SJCRH30 (cell line): ENCODE data around the gene PAPOLB. TPM values are rescaled to one million over a fixed set of nuclear protein-coding genes. Genes with fewer than 3 reads are reported as not detected.

ENCODE experiments used
- DNase-seq, 2 experiments: peaks; one replicate each; pipeline ENCODE4 v3.0.0-alpha.2; 2015 to 2020
- H3K27ac ChIP-seq: fragments of 250-450 bp; sonication (Bioruptor Pico); 2 replicates; pipeline ENCODE4 v1.5.1; 2020; ENCODE audit warnings: mild to moderate bottlenecking, moderate library complexity
- H3K27me3 ChIP-seq: fragments of 250-450 bp; sonication (Bioruptor Pico); 2 replicates; pipeline ENCODE4 v1.5.1; 2020; ENCODE audit warnings: mild to moderate bottlenecking, moderate library complexity
- H3K36me3 ChIP-seq: fragments of 250-450 bp; sonication (Bioruptor Pico); 2 replicates; pipeline ENCODE4 v1.5.1; 2020; ENCODE audit warnings: mild to moderate bottlenecking, moderate library complexity
- H3K4me1 ChIP-seq: fragments of 250-450 bp; sonication (Bioruptor Pico); 2 replicates; pipeline ENCODE4 v1.5.1; 2020; ENCODE audit warnings: mild to moderate bottlenecking, moderate library complexity
- H3K4me3 ChIP-seq: fragments of 250-450 bp; sonication (Bioruptor Pico); 2 replicates; pipeline ENCODE4 v1.5.1; 2020; ENCODE audit warnings: mild to moderate bottlenecking, moderate library complexity
- H3K9me3 ChIP-seq: fragments of 250-450 bp; sonication (Bioruptor Pico); replicated peaks from 2 replicates; pipeline ENCODE4 v1.5.1; 2020; ENCODE audit warnings: mild to moderate bottlenecking, moderate library complexity
- total RNA-seq: library from RNA; depleted of rRNA; stranded (reverse); fragments of >200 nt; shearing (Covaris generic); gene quantifications from 2 replicates; pipeline ENCODE4 v1.2.3, GENCODE V29; 2014

Gene PAPOLB
- total RNA-seq, 1 experiment from 2014 or later = not detected

DNA sequence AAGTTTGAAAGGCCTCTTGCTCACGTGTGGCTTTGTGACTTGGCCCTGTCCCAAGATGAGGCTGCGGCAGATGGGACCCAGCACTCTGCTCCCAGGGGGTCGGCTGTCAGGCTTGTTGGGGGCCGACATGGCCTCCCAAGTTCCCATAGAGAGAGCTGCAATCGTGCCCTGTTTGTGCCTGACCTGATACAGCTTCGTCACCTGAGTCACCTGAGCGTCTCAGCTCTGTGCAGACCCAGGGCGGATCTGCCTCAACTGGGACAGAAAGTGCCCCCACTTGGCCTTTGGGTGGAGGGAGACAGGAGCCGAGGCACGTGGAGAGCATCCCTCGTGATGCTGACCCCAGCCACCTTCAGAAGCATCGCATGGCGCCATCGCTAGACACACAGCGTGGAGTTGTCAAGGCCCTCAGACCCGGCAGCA lies 21.7 kb downstream of the PAPOLB start:
- Histone ChIP-seq H3K27ac (no peak overlapping the region), H3K36me3 (no peaks in the 10 kb centered on the region), H3K4me1 (no peaks in the 10 kb centered on the region), H3K27me3 (peaks cover 7% of the 10 kb centered on the region; the same call in 1 of the 2 replicates), H3K4me3 (no peak overlapping the region), H3K9me3 (no peaks in the 10 kb centered on the region)
- no peak for DNase-seq

DNA sequence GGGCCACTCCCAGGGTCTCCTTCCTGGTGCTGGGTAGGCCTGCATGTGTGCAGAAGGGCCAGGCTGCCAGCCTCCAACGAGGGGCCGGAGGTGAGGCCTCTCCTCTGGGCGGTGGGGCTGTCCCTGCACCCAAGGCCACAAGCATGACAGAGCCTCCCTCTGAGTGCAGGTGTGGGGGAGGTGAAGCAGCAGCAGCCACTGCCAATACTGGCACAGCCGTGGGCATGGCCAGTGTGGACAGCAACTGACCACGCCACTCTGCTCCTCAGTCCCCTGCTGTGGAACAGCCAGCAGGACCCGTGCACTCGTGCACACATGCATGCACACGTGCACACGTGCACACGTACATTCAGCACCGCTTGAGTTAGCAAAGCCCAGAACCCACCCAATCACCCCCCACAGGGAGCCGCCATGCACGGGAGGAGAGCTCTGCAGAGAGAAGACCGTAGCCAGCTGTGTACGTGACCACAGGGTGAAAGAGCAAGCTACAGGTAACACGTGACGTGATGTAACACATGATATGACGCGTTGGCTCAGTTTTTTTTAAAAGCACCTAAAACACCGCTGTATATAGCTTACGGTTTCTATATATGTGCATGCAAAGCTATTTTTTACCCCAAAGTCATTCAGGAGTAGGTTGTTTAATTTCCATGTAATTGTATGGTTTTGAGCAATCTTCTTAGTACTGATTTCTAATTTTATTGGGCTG lies 23.1 kb downstream of the PAPOLB start:
- no peak overlapping the region for H3K4me3 ChIP-seq
- H3K36me3 ChIP-seq = no peaks in the 10 kb centered on the region
- no peak overlapping the region for H3K27ac ChIP-seq
- H3K9me3 ChIP-seq = no peaks in the 10 kb centered on the region
- DNase-seq = no peak
- H3K27me3 ChIP-seq = peaks cover 7% of the 10 kb centered on the region; the same call in 1 of the 2 replicates
- no peaks in the 10 kb centered on the region for H3K4me1 ChIP-seq

DNA sequence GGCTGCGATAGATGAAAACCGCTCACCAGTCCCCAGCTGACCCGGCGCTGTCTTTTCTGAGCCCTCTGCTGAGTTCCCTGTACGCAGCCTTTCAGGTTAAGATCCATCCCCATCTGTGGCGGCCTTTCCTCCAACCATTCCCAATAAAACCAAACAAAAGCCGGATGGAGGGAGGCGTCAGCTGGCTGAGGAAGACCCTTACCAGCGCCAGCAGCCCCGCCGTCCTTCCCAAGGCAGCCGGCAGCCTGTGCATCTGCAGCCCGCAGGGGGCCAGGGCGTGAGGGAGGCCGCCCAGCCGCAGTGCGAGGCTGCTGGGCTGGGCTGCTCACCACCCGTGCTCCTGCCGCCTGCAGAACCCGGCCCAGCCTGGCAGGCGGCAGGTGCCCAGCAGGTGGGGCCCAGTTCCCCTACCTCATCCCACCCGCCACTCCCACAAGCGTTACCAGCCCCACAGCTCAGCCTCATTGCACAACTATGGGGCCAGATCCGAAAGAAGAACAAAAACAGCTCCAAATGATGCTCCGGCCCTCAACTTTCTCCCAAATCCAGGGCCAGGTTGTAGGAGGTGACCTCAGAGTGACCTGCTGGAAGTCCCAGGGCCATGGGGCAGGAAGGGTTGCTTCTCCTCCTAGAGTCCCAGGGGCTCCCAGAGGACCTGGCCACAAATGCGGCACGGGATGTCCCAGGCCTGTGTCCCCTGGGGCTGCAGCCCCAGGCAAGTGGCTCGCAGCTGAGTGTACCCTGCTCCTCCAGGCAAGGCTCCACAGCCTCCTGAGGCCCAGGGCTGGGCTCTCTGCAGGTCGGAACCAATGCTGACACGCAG lies 23.8 kb downstream of the PAPOLB start:
- H3K36me3 ChIP-seq = no peaks in the 10 kb centered on the region
- H3K4me1 ChIP-seq = no peaks in the 10 kb centered on the region
- H3K4me3 ChIP-seq = no peak overlapping the region
- H3K27ac ChIP-seq = no peak overlapping the region
- no peak for DNase-seq
- H3K27me3 ChIP-seq = peaks cover 7% of the 10 kb centered on the region; the same call in 1 of the 2 replicates
- H3K9me3 ChIP-seq = no peaks in the 10 kb centered on the region

DNA sequence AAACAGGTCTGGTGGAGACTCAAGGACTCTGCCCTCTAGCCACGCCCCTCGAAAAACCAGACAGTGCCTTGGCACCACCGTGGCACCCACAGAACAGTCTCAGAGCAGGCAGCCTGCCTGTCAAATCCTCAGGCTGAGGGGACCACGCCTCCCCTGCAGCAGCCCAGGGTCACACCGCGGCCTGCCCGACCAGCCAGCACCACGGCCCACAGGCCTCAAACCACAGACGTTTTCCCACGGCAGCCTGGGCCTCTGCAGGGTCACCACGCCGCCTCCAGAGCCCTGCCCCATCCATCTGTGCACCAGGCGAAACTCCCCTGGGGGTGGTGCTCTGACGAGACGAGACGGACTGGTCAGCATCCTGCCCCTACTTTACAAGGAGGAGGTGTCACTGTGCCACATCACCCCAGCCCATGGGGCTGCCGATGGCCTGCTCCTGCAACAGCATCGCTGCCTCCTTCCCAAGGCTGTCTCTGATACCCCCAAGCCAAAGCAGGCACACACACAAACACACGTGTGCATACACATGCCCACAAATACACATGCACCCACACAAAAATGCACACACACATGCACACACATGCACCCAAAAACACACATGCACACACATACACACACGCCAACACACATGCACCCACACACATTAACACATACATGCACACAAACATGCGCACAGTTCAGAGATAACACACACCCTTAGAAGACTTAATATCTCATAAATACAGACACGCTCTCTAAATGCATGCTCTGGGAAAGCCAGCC lies 24.6 kb downstream of the PAPOLB start:
- Histone ChIP-seq H3K4me3 (no peak overlapping the region), H3K27ac (no peak overlapping the region), H3K9me3 (no peaks in the 10 kb centered on the region), H3K36me3 (no peaks in the 10 kb centered on the region), H3K27me3 (peaks cover 9% of the 10 kb centered on the region; the same call in 1 of the 2 replicates), H3K4me1 (no peaks in the 10 kb centered on the region)
- DNase-seq = no peak

DNA sequence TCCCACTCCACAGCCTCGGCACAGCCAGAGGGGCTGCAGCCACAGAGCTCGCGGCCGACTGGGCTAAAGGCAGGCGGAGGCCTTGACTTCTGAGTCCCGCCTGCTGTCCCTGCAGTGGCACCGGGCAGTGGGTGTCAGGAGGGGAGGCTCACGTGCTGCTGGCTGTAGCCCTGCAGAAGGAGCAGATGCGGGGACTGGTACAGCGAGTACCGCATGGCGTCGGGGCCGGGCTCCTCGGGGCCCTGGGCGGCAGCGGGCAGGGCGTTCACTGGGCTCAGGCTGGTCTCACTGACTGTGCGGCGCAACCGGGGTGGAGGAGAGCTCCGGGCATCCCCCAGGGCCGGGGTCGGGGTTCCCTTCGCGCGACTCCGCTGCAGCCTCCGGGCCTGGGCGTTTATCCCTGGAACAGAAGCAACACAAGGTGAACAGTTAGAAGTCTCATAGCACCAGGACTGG lies 25.6 kb downstream of the PAPOLB start:
- peaks cover 14% of the 10 kb centered on the region; the same call in 1 of the 2 replicates for H3K27me3 ChIP-seq
- H3K36me3 ChIP-seq = no peaks in the 10 kb centered on the region
- no peak for DNase-seq
- H3K4me1 ChIP-seq = no peaks in the 10 kb centered on the region
- H3K9me3 ChIP-seq = no peaks in the 10 kb centered on the region
- H3K27ac ChIP-seq = no peak overlapping the region
- no peak overlapping the region for H3K4me3 ChIP-seq

DNA sequence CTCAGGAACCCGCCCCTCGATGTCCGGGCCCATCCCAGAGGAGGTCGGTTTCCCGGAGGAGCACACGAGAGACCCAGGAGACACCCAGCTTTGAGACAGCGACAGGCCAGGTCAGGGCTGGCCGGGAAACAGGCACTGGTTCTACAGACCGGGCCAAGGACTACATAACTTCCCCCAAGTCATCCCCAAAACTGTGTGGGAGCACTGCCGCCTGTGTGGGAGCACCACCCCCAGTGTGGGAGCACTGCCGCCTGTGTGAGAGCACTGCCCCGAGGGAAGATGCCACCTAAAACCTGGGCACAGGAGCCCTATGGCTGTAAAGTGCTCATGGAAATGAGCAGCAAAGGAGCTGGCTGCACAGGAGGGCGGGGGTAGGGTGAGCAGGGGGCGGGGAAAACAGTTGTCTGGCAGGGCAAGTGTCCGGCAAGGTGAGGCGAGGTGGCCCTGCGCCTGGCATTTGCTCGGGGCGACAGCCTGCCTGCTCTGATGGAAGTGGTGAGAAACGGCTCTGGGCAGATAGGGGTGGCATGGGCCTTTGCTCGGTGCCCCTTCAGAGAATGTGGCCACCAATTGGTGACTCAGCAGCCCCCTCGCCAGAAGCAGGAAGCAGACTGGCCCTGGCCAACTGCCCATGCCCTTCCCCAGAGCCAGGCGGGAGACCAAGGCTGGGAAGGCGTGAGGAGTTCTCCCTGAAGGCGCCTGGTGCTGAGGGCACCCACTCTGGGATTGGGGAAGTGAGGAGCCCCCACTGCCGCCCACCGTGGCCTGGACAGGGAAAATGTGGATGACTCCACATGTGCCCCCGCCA lies 26.2 kb downstream of the PAPOLB start:
- Histone ChIP-seq H3K4me3 (no peak overlapping the region), H3K27me3 (peaks cover 14% of the 10 kb centered on the region; the same call in 1 of the 2 replicates), H3K9me3 (no peaks in the 10 kb centered on the region), H3K36me3 (no peaks in the 10 kb centered on the region), H3K27ac (no peak overlapping the region), H3K4me1 (no peaks in the 10 kb centered on the region)
- no peak for DNase-seq

DNA sequence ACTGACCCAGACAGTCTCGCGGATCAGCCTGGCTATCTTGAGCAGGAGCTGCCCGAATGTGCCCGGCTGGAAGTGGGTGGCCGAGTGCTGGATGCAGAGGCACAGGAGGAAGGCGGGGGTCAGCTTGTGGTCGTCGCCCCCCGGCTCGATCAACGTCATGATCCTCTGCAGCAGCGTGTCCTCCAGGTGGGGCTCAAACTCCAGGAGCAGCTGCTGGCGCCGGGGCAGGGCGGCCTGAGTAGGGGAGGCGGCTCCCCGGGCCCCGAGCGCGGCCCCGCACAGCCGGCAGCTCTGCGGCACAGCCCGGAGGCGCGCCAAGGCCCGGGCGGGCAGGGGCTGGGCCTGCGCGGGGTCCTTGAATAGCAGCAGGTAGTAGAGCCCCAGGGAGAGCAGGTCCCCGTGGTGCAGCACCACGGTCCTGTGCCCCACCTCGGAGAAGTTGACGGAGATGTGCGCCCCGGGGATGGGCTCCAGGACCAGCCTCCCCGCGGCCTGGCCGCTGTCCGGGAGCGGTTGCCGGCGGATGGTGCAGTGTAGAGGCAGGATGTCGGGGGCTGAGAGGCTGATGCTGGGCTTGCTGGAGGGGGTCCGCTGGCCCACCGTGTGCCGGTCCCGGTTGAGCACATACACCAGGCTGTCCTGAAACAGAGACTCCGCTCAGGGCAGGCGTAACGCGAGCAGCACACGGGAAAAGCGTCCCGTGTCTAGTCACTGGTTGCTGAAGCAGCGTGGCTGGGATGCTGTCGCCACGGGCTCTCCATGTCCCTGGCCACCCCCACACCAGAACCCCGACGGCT lies 27.0 kb downstream of the PAPOLB start:
- Histone ChIP-seq H3K4me1 (no peaks in the 10 kb centered on the region), H3K27me3 (peaks cover 14% of the 10 kb centered on the region; the same call in 1 of the 2 replicates), H3K4me3 (no peak overlapping the region), H3K36me3 (no peaks in the 10 kb centered on the region), H3K27ac (no peak overlapping the region), H3K9me3 (no peaks in the 10 kb centered on the region)
- no peak for DNase-seq

DNA sequence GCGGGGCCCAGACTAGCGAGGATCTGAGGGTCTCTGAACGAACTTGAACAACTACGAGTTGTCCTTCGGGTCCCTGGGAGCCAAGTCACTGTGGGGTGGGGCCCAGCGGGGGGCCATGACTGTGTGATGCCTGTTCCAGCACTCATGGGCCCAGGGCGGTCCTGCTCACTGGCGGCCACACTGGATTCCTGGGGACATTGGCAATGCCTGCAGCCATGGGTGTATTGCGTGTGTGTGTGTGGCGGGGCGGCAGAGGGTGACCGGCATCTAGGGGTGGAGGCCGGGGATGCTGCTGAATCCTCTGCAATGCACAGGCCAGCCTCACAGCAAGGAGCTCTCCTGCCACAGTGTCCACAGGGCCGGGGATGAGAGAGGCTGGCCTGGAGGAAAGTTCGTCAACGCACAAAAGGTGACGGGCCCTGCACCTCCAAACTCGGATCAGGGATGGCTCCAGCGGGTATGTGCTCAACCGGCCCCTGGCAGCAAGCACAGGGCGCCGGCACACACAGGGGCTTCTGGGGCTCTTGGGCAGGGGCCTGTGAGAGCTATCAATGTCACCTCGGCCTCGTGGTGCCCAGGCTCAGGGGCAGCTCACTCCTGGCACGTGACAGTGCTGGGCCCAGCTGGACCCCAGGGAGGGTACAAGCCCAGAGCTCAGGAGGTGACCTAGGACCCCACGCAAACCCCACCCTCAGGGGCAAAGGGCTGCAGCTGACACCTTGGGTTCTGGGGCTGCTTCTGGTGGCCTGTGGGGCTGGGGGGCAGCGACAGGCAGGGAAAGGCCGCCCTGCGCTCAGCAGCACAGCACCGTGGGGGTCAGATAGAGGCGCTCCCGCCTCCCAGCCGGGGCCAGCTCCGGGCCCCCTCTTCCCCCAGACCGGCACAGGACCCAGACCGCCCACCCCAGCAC lies 27.9 kb downstream of the PAPOLB start:
- no peak for DNase-seq
- no peak overlapping the region for H3K4me3 ChIP-seq
- H3K27me3 ChIP-seq = peaks cover 14% of the 10 kb centered on the region; the same call in 1 of the 2 replicates
- no peak overlapping the region for H3K27ac ChIP-seq
- H3K9me3 ChIP-seq = no peaks in the 10 kb centered on the region
- no peaks in the 10 kb centered on the region for H3K4me1 ChIP-seq
- H3K36me3 ChIP-seq = no peaks in the 10 kb centered on the region

DNA sequence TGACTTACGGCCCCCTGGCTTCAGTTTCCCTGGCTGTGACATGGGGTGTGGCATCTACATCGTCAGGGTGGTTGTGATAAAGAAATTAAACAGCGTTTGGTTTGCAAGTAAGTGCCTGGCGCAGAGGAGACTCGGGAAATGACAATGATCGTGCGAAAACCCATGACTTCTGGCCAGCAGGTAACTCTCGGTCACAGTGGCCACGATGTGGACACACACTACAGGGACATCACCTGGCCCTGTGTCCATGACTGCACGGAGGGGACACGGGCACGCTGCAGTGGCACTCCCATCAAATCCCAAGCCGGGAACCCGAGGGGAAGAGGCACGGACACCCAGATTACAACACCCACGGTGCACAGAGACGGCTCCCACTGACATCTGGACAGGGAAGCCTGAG lies 28.7 kb downstream of the PAPOLB start:
- H3K27me3 ChIP-seq = peaks cover 14% of the 10 kb centered on the region; the same call in 1 of the 2 replicates
- no peak for DNase-seq
- no peak overlapping the region for H3K4me3 ChIP-seq
- H3K4me1 ChIP-seq = no peaks in the 10 kb centered on the region
- no peak overlapping the region for H3K27ac ChIP-seq
- no peaks in the 10 kb centered on the region for H3K9me3 ChIP-seq
- no peaks in the 10 kb centered on the region for H3K36me3 ChIP-seq

DNA sequence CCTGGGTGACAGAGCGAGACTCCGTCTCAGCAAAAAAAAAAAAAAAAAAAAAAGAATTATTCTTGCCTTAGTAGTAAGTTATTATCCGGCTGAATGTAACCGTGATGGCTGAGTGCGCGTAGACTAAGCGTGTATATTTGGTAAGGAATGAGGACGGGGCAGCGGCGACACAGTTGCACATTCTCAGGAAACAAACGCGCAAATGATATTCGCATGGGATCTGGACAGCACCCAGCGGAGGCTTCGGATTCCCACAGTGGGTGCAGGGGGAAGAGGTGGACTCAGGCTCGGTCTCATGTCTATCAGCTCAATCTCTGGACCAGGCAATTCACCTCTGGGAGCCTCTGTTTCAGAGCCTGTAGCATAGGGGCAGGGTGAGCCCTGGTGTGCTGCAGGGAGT lies 29.1 kb downstream of the PAPOLB start:
- Histone ChIP-seq H3K27me3 (peaks cover 13% of the 10 kb centered on the region; the same call in 1 of the 2 replicates), H3K4me3 (no peak overlapping the region), H3K27ac (no peak overlapping the region), H3K36me3 (no peaks in the 10 kb centered on the region), H3K9me3 (no peaks in the 10 kb centered on the region), H3K4me1 (no peaks in the 10 kb centered on the region)
- DNase-seq = no peak

DNA sequence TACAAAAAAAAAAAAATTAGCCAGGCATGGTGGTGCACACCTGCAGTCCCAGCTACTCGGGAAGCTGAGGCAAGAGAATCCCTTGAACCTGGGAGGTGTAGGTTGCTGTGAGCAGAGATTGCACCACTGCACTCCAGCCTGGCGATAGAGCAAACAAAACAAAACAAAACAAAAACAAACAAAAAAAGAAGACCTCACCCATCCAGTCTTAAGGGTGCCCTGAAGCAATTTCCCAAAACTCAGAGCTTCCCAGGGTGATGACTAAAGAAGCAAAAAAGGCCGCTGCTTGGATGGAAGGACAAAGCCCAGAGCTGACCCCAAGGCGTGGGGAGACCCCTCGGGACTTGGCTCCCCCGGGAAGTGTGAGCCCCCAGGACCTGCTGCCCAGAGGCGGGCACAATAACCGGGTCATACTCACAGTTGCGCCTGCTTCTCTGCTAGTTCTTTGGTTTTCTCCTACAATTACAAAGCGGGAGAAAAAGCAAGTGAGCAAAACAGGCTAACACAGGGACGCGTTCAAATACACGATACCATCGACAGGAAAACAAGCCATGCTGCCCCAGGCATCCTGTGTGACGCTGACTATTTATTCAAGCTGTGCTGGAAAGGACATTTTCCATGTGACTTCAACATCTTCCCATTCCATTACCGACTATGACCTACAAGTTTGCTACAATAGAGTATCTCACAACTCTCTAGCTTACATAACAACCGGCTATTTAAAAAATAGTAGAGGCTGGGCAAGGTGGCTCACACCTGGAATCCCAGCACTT lies 29.9 kb downstream of the PAPOLB start:
- Histone ChIP-seq H3K9me3 (no peaks in the 10 kb centered on the region), H3K27ac (no peak overlapping the region), H3K4me1 (no peaks in the 10 kb centered on the region), H3K27me3 (peaks cover 7% of the 10 kb centered on the region; the same call in 1 of the 2 replicates), H3K4me3 (no peak overlapping the region), H3K36me3 (no peaks in the 10 kb centered on the region)
- DNase-seq = no peak

DNA sequence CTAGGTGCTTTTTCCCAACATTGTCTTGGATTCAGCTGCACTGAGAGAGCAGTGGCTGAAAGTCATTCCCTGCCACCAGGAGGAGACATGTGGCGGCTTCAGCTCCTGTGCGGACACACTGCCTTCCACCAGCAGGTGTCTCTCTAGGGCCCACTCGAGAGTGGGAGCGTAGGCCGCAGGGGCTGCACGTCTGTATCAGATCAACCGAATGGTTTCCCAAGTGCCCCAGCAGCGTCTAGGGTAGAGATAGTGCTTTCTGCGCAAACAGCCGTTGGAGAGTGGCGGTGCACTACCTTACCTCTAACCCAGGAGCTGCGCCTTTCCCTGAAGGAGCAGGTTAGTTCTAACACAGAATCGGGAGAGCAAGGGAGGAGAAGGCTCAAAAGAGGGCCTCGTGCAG lies 31.7 kb downstream of the PAPOLB start:
- H3K27me3 ChIP-seq = 0 out of 2 replicates have a peak, but pooled peaks cover 12% of the 10 kb centered on the region
- no peaks in the 10 kb centered on the region for H3K9me3 ChIP-seq
- DNase-seq = peak; percentile 55 to 68

More for the DNA sequence above, 31.7 kb downstream of the PAPOLB start:
- Histone ChIP-seq H3K4me1 (no peaks in the 10 kb centered on the region), H3K4me3 (no peak overlapping the region), H3K27ac (no peak overlapping the region), H3K36me3 (no peaks in the 10 kb centered on the region)
